Stomach (tissue), 4 donors: ENCODE results near the gene GADL1.

Source experiments
- CTCF ChIP-seq, 7 experiments: fragments of 450-650 bp in 4 of 7; fragments of 200-600 bp in 3 of 7; sonication (generic) in 3 of 7; IDR thresholded peaks; one replicate each; pipeline ENCODE4 v1.5.1; 2016 to 2019; ENCODE audit warnings: antibody characterized with exemption in 7 of 7, control low read depth in 2 of 7, mild to moderate bottlenecking in 1 of 7
- EP300 ChIP-seq: sonication (generic); formaldehyde crosslinking; IDR thresholded peaks from one replicate; pipeline ENCODE4 v1.6.1; 2017; ENCODE audit warnings: antibody characterized with exemption

- TF ChIP-seq EP300 (no peak), CTCF (IDR thresholded peaks at IDR 0.05) (no peak)
These were observed 186.0 kb downstream of the GADL1 start for GRCh38 chr3:30708472-30708871.
